ENCODE measurements around the gene SMOC2.

DNA sequence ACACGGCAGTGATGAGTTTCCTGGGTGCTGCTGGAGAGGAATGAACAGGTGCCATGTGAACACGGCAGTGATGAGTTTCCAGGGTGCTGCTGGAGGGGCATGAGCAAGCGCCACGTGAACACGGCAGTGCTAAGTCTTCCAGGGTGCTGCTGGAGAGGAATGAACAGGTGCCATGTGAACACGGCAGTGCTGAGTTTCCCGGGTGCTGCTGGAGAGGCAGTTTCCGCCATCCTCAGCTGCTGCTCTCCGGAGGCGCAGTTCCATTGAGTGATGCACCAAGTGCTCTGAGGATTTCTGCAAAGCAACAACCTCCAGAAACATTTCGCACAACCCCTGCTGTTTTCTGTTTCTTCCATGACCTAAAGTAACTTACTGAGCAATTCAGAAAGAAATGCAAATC lies 155.4 kb downstream of the SMOC2 start:
- no peak for TF ChIP-seq GATA2 (IDR thresholded peaks at IDR 0.05; ENCODE audit: low read depth, low read length)
- TF ChIP-seq GATA3 (IDR thresholded peaks at IDR 0.05; ENCODE audit: low read depth, low read length) = no peak

Data from SH-SY5Y (cell line).